A549 (cell line): ENCODE data around the gene NFKBIE. TPM values are rescaled to one million over a fixed set of nuclear protein-coding genes. Genes with fewer than 3 reads are reported as not detected.

Experiments used
- polyA plus RNA-seq, 4 experiments: library from polyadenylated mRNA; depleted of rRNA in 3 of 4; stranded (reverse); fragments of >200 nt; fragmentation: RNase III in 1 of 4; extraction: RNeasy Plus Mini Kit Qiagen cat#74134 plus additional on column Dnase treatment in 1 of 4; gene quantifications; 2 replicates in 3 of 4; 3 replicates in 1 of 4; pipeline ENCODE4 v1.2.3, GENCODE V29; 2011 to 2017
- small RNA-seq, 6 experiments: library from RNA; depleted of rRNA; stranded (forward); fragments of <200 nt; gene quantifications; one replicate each; pipeline ENCODE3, GENCODE V24; 2012

NFKBIE gene
- polyA plus RNA-seq, 2 of the 4 experiments (the other 2 are of a cell fraction) = 6.0 to 6.3 TPM

Small RNA genes within 50 kb of the gene (small RNA-seq; reads per million reads assigned to genes)
- gene RN7SL811P = 0 reads per million in 6 experiments

Other genes starting within 250 kb of the NFKBIE start
- 47.1 and 48.2 TPM in 2 replicates for gene MRPL14, start 138.1 kb downstream of the NFKBIE start, polyA plus RNA-seq (2011; rRNA removed)
- gene MRPL14, start 138.1 kb downstream of the NFKBIE start, polyA plus RNA-seq (2017; fragmentation: RNase III; extraction: RNeasy Plus Mini Kit Qiagen cat#74134 plus additional on column Dnase treatment) = 55.3 to 56.5 TPM (median 56.3 TPM) in 3 replicates
- 24.0 and 25.4 TPM in 2 replicates for gene TMEM63B, start 138.0 kb downstream of the NFKBIE start, polyA plus RNA-seq (2011; rRNA removed)
- 18.3 to 22.2 TPM (median 21.6 TPM) in 3 replicates for gene TMEM63B, start 138.0 kb downstream of the NFKBIE start, polyA plus RNA-seq (2017; fragmentation: RNase III; extraction: RNeasy Plus Mini Kit Qiagen cat#74134 plus additional on column Dnase treatment)
- 0.10 and 0.25 TPM in 2 replicates for gene CAPN11, start 106.7 kb downstream of the NFKBIE start, polyA plus RNA-seq (2011; rRNA removed)
- gene CAPN11, start 106.7 kb downstream of the NFKBIE start, polyA plus RNA-seq (2017; fragmentation: RNase III; extraction: RNeasy Plus Mini Kit Qiagen cat#74134 plus additional on column Dnase treatment) = 0.09 TPM in 1 of 3 replicates, not detected in the others
- not detected in 2 replicates for gene MYMX, start 48.6 kb downstream of the NFKBIE start, polyA plus RNA-seq (2011; rRNA removed)
- gene MYMX, start 48.6 kb downstream of the NFKBIE start, polyA plus RNA-seq (2017; fragmentation: RNase III; extraction: RNeasy Plus Mini Kit Qiagen cat#74134 plus additional on column Dnase treatment) = not detected in 3 replicates
- gene SLC29A1, start 42.0 kb downstream of the NFKBIE start, polyA plus RNA-seq (2011; rRNA removed) = 72.3 and 80.0 TPM in 2 replicates
- 45.6 to 49.1 TPM (median 47.1 TPM) in 3 replicates for gene SLC29A1, start 42.0 kb downstream of the NFKBIE start, polyA plus RNA-seq (2017; fragmentation: RNase III; extraction: RNeasy Plus Mini Kit Qiagen cat#74134 plus additional on column Dnase treatment)
- 1,080 and 1,155 TPM in 2 replicates for gene HSP90AB1, start 18.4 kb downstream of the NFKBIE start, polyA plus RNA-seq (2011; rRNA removed)
- gene HSP90AB1, start 18.4 kb downstream of the NFKBIE start, polyA plus RNA-seq (2017; fragmentation: RNase III; extraction: RNeasy Plus Mini Kit Qiagen cat#74134 plus additional on column Dnase treatment) = 1,076 to 1,211 TPM (median 1,136 TPM) in 3 replicates
- 44.5 and 61.4 TPM in 2 replicates for gene SLC35B2, start 8.0 kb downstream of the NFKBIE start, polyA plus RNA-seq (2011; rRNA removed)
- gene SLC35B2, start 8.0 kb downstream of the NFKBIE start, polyA plus RNA-seq (2017; fragmentation: RNase III; extraction: RNeasy Plus Mini Kit Qiagen cat#74134 plus additional on column Dnase treatment) = 38.7 to 45.6 TPM (median 45.5 TPM) in 3 replicates
- 0.01 TPM in 1 of 2 replicates, not detected in the other for gene TMEM151B, start 4.9 kb upstream of the NFKBIE start, polyA plus RNA-seq (2011; rRNA removed)
- 0.01 to 0.03 TPM in 2 of 3 replicates, not detected in the other for gene TMEM151B, start 4.9 kb upstream of the NFKBIE start, polyA plus RNA-seq (2017; fragmentation: RNase III; extraction: RNeasy Plus Mini Kit Qiagen cat#74134 plus additional on column Dnase treatment)
- 4.0 and 4.3 TPM in 2 replicates for gene AARS2, start 47.8 kb upstream of the NFKBIE start, polyA plus RNA-seq (2011; rRNA removed)
- gene AARS2, start 47.8 kb upstream of the NFKBIE start, polyA plus RNA-seq (2017; fragmentation: RNase III; extraction: RNeasy Plus Mini Kit Qiagen cat#74134 plus additional on column Dnase treatment) = 6.2 to 6.8 TPM (median 6.6 TPM) in 3 replicates
- gene SPATS1, start 77.1 kb upstream of the NFKBIE start, polyA plus RNA-seq (2011; rRNA removed) = not detected in 2 replicates
- gene SPATS1, start 77.1 kb upstream of the NFKBIE start, polyA plus RNA-seq (2017; fragmentation: RNase III; extraction: RNeasy Plus Mini Kit Qiagen cat#74134 plus additional on column Dnase treatment) = not detected in 3 replicates
- 14.4 and 20.5 TPM in 2 replicates for gene CDC5L, start 122.2 kb upstream of the NFKBIE start, polyA plus RNA-seq (2011; rRNA removed)
- gene CDC5L, start 122.2 kb upstream of the NFKBIE start, polyA plus RNA-seq (2017; fragmentation: RNase III; extraction: RNeasy Plus Mini Kit Qiagen cat#74134 plus additional on column Dnase treatment) = 12.6 to 13.0 TPM (median 12.8 TPM) in 3 replicates